Endothelial cell of umbilical vein (primary cell): ENCODE data around the gene KLF16.

Experiments
- CTCF ChIP-seq, 2 donors: IDR thresholded peaks; 1 replicate in 1 of 2; 2 replicates in 1 of 2; pipeline ENCODE4 v1.5.1; 2011; ENCODE audit warnings: low read length in 2 of 2, mild to moderate bottlenecking in 2 of 2, moderate library complexity in 2 of 2, control low read depth in 1 of 2, inconsistent platforms in 1 of 2, low read depth in 1 of 2; ENCODE audit not compliant: insufficient read depth in 1 of 2; ENCODE audit errors: extremely low read depth in 1 of 2
- JUN ChIP-seq: IDR thresholded peaks from 2 replicates; pipeline ENCODE4 v1.6.1; 2011; ENCODE audit warnings: borderline replicate concordance, low read depth; ENCODE audit not compliant: insufficient read length, insufficient read depth
- POLR2A ChIP-seq: IDR thresholded peaks from 2 replicates; pipeline ENCODE4 v1.6.1; 2012; ENCODE audit warnings: low read depth, mild to moderate bottlenecking, control low read depth, low read length
- POLR2AphosphoS5 ChIP-seq: IDR thresholded peaks from 2 replicates; pipeline ENCODE4 v1.6.1; 2012; ENCODE audit warnings: low read depth, mild to moderate bottlenecking, control low read depth, low read length, moderate library complexity; ENCODE audit not compliant: insufficient read depth

DNA sequence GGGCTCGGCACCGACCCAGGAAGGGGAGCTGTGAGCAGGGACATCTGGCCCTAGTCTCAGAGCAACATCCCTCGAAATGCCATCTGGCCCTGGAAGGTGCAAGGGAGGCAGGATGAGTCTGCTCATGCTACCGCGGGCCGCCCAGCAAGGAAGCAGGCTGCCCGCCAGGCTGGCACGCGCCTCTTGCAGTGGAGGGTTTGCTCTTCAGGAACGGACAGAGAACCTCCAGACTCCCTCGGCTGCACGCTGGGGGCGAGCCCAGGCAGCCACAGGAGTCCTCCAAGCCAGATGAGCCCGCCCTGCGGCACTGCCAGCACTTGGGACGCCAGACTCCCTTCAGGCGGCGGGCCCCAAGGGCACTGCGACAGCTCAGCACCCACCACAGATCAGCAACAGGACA is 41.2 kb downstream of the KLF16 start:
- TF ChIP-seq CTCF (IDR thresholded peaks at IDR 0.05; ENCODE audit: extremely low read depth in 1 of 2, insufficient read depth in 1 of 2, low read depth in 1 of 2, low read length in 2 of 2) (no peak), POLR2A (no peak), JUN (no peak), POLR2AphosphoS5 (no peak)
